Measurements from ENCODE around the gene TMEM88. TPM values are rescaled to one million over a fixed set of nuclear protein-coding genes. Genes with fewer than 3 reads are reported as not detected.

Gene TMEM88
- total RNA-seq, 1 donor from 2014 or later: 10.2 TPM

DNA sequence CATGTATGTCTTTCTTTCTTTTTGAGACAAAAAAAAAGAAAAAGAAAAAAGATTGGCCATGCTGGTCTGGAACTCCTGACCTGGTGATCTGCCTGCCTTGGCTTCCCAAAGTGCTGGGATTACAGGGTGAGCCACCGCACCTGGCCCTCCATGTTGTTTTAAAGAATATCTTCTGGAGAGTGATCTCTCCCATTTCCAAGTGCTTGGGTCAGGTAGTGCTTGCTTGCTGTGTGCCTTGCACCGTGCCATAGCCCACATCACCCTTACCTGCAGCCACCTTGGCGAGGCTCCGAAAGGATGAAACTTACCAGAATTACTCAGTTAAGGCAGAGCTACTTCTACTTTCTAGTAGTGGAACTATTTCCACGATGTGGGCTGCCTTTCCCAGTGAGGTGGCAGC, 39.9 kb upstream of the TMEM88 start:
- H3K27me3 Mint-ChIP-seq: peaks cover 25% of the 10 kb centered on the region

DNA sequence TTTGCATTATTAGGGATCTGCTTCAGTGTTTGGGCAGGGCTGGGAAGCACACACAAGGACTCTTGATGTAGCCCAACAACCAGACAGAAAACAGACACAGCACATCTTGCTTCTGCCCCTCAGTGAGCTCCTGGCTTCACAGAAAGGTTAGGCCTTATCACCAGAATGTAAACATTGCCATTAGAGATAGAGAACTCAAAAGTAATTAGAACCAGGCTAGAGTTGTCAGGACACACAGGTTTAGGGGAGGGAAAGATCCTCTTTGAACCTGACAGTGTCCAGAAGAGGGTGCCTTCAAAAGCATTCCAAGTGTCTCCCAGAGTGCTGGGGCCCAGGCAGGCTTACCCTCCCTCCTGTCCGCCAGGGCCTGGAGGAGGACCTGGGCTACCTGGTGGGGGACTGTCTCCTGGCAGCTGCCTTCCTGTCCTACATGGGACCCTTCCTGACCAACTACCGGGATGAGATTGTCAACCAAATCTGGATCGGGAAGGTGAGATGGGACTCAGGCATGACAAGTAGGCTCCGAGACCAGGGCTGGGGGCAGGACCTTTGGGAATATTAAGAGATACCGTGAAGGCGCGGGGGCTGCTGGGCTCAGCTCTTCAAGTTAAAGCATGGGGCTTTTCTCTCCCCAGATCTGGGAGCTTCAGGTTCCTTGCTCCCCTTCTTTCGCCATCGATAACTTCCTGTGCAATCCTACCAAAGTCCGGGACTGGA, 37.8 kb upstream of the TMEM88 start:
- H3K4me1 Mint-ChIP-seq (ENCODE audit: unreplicated experiment): peaks cover 4% of the 10 kb centered on the region
- H3K27me3 Mint-ChIP-seq: peaks cover 30% of the 10 kb centered on the region
- DNase-seq (ENCODE audit: extremely low spot score, unreplicated experiment): no peak
- TF ChIP-seq, protein P1, sequence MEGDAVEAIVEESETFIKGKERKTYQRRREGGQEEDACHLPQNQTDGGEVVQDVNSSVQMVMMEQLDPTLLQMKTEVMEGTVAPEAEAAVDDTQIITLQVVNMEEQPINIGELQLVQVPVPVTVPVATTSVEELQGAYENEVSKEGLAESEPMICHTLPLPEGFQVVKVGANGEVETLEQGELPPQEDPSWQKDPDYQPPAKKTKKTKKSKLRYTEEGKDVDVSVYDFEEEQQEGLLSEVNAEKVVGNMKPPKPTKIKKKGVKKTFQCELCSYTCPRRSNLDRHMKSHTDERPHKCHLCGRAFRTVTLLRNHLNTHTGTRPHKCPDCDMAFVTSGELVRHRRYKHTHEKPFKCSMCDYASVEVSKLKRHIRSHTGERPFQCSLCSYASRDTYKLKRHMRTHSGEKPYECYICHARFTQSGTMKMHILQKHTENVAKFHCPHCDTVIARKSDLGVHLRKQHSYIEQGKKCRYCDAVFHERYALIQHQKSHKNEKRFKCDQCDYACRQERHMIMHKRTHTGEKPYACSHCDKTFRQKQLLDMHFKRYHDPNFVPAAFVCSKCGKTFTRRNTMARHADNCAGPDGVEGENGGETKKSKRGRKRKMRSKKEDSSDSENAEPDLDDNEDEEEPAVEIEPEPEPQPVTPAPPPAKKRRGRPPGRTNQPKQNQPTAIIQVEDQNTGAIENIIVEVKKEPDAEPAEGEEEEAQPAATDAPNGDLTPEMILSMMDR (conservative IDR thresholded peaks at IDR 0.05): no peak
- H3K27ac Mint-ChIP-seq: no peak overlapping the region
- H3K9me3 Mint-ChIP-seq: no peaks in the 10 kb centered on the region
- H3K4me3 Mint-ChIP-seq: peak overlapping the region; percentile 30
- no peaks in the 10 kb centered on the region for H3K36me3 Mint-ChIP-seq

More for the DNA sequence above, 39.9 kb upstream of the TMEM88 start:
- Mint-ChIP-seq H3K4me1 (ENCODE audit: unreplicated experiment) (peaks cover 4% of the 10 kb centered on the region), H3K36me3 (no peaks in the 10 kb centered on the region), H3K4me3 (no peak overlapping the region), H3K9me3 (no peaks in the 10 kb centered on the region), H3K27ac (no peak overlapping the region)
- DNase-seq (ENCODE audit: extremely low spot score, unreplicated experiment): no peak
- TF ChIP-seq, protein P1 (conservative IDR thresholded peaks at IDR 0.05): no peak

DNA sequence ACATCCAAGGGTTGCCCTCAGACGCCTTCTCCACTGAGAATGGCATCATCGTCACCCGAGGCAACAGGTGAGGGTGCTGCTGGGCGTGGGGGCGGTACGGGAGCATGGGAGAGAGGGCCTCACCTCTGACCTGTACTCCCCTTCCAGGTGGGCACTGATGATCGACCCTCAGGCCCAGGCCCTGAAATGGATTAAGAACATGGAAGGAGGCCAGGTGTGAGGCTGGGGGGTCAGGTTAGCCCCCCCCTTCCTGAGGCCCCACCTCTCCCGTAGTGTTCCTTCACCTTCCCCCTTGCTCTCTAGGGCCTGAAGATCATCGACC, 37.3 kb upstream of the TMEM88 start:
- Mint-ChIP-seq H3K36me3 (no peaks in the 10 kb centered on the region), H3K4me3 (no peak overlapping the region), H3K27me3 (peaks cover 33% of the 10 kb centered on the region), H3K9me3 (no peaks in the 10 kb centered on the region), H3K27ac (no peak overlapping the region), H3K4me1 (ENCODE audit: unreplicated experiment) (peaks cover 4% of the 10 kb centered on the region)
- TF ChIP-seq, protein P1 (conservative IDR thresholded peaks at IDR 0.05): no peak
- DNase-seq (ENCODE audit: extremely low spot score, unreplicated experiment): no peak

DNA sequence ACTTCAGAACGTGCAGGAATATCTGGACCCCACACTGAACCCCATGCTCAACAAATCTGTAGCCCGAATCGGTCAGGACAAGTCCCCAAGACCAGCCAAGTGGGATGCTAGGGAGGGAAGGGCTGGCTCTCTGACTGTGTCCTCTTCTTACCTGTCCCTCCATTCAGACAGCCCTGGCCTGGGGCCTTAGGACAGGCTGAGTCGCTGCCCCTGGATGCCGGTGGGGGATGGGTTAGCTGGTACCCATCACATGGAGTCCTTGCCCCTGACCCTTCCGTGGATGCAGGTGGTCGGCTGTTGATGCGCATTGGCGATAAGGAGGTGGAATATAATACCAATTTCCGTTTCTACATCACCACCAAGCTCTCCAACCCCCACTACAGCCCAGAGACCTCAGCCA, 36.8 kb upstream of the TMEM88 start:
- H3K9me3 Mint-ChIP-seq: no peaks in the 10 kb centered on the region
- no peaks in the 10 kb centered on the region for H3K36me3 Mint-ChIP-seq
- TF ChIP-seq, protein P1 (conservative IDR thresholded peaks at IDR 0.05): no peak
- no peak overlapping the region for H3K4me3 Mint-ChIP-seq
- peaks cover 4% of the 10 kb centered on the region for H3K4me1 Mint-ChIP-seq (ENCODE audit: unreplicated experiment)
- H3K27ac Mint-ChIP-seq: no peak overlapping the region
- H3K27me3 Mint-ChIP-seq: peaks cover 35% of the 10 kb centered on the region
- no peak for DNase-seq (ENCODE audit: extremely low spot score, unreplicated experiment)

DNA sequence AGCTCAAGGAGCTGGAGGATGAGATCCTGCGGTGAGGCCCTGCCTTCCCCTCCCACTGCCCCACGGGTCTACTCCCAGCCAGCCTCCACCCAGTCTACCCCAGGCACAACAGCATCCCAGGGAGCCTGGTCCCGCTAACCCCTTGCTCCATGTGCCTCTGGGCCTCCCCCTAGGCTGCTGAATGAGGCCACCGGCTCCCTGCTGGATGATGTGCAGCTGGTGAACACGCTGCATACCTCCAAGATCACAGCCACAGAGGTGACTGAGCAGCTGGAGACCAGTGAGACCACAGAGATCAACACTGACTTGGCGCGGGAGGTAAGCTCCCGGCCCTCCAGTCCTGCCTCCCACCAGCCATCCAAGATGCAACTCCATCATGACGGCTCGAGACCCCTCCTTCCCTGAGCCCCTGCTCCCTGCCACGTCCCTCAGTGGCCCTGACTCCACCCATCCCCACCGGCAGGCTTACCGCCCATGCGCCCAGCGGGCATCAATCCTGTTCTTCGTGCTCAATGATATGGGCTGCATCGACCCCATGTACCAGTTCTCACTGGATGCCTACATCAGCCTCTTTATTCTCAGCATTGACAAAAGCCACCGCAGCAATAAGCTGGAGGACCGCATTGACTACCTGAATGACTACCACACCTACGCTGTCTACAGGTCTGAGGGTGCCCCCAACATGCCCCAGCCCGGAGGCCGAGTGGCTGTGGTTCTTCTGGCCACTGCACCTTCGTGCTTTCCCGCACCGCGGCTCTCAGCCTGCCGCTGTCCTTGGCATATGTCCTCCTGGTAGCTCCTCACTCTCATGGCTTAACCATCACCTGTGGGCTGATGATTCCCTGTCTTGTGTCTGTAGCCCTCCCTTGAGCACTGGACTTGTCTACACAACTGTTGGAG, 35.9 kb upstream of the TMEM88 start:
- H3K27me3 Mint-ChIP-seq: peaks cover 42% of the 10 kb centered on the region
- H3K36me3 Mint-ChIP-seq: no peaks in the 10 kb centered on the region
- no peak for DNase-seq (ENCODE audit: extremely low spot score, unreplicated experiment)
- H3K4me3 Mint-ChIP-seq: no peak overlapping the region
- no peaks in the 10 kb centered on the region for H3K9me3 Mint-ChIP-seq
- H3K27ac Mint-ChIP-seq: no peak overlapping the region
- TF ChIP-seq, protein P1 (conservative IDR thresholded peaks at IDR 0.05): no peak
- peaks cover 4% of the 10 kb centered on the region for H3K4me1 Mint-ChIP-seq (ENCODE audit: unreplicated experiment)
